DMS114 treated with DMSO at 0.1 percent for 48 hours (cell line): ENCODE measurements around the gene BICRA.
"Not testable (repeated sequence)": the region's sequence is repeated elsewhere in the genome, so short reads cannot be mapped to it uniquely, and the experiment has no call there.

Source experiments
- DNase-seq: peaks from one replicate; lab custom pipeline; 2025; ENCODE audit not compliant: unreplicated experiment; lab: John Stamatoyannopoulos, UW

Gene BICRA

DNA sequence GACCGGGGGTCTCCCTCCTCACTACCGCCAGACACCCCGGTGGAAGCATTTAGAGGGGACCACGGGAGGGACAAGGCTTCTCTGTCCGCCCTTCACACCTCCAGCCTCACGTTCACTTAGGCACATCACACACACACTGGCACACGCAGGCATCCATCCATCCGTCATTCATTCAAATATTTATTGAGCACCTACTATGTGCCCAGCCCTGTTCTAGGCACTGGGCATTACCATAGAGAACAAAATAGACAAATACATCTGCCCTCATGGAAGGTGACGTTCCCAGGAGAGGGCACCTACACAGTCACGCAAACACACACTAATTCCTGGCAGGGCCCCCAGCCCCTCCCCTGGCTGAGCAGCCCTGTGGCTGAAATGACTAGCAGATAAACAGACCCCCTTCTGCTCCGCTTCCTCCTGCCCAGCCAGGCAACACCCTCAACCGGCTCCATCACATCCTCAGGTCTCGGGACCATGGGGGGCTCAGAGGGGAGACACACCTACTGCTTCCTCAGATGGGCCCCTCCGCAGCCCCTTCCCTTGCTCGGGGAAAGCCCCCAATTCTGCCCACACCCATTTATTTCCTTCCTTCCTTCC lies 132.7 kb downstream of the BICRA start:
- no peak for DNase-seq

- no peak for DNase-seq
These were observed 133.7 kb downstream of the BICRA start for GRCh38 chr19:47742634-47743033.

- peak; percentile 83 for DNase-seq
These were observed 136.3 kb downstream of the BICRA start, which contains the start of gene NOP53 for GRCh38 chr19:47745010-47745901. Gene NOP53 (plus strand): TSS chr19:47745546. CDS start chr19:47745560, 14 bp downstream.

GRCh38 chr19:47746129-47746528 lies 137.2 kb downstream of the BICRA start:
- DNase-seq = not testable (repeated sequence)

- DNase-seq = no peak
These were observed 140.4 kb downstream of the BICRA start for GRCh38 chr19:47749326-47749725.

- no peak for DNase-seq
These were observed 141.8 kb downstream of the BICRA start for GRCh38 chr19:47750752-47751151.

GRCh38 chr19:47752440-47753211 lies 143.7 kb downstream of the BICRA start:
- no peak for DNase-seq
